ENCODE measurements around the gene TRIP12. TPM values are rescaled to one million over a fixed set of nuclear protein-coding genes. Genes with fewer than 3 reads are reported as not detected.

Gene TRIP12
- total RNA-seq, 1 donor = 249 TPM

DNA sequence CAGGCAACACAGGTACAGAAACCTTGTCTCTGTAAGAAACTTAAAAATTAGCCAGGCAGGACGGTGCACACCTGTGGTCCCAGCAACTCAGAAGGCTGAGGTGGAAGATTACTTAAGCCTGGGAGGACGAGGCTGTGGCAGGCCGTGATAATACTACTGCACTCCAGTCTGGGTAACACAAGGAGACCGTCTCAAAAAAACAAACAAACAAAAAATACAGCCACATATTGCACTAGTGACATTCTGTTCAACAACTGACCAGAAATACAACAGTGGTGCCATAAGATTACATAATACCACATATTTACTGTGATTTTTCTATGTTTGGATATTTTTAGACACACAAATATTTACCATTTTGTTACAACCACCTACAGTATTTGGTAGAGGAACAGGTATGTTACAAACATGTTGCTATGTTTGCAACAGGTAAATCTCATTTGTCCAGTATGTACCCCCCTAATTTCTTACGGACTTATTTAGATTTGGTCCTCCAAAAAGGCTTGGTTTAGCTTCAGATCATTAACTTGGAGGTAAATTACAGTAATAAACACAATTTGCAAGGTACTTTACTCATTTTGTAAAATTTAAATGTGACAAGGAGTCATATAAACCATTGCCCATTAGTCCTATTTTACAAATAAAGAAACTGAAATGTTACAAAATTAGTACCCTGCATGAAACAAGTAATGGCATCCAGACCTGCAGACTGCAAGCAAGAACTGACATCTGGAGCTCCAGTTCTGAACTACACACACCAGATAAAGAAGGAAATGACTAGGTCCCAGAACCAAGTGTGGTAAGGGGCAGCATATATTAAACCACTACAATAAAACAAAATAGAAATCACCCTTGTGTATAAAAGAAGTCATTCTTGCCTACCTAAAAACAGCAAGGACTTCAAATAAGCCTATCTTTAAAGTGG, 36.8 kb downstream of the TRIP12 start:
- no peaks in the 10 kb centered on the region for H3K27me3 ChIP-seq (ENCODE audit: insufficient read depth, low read length)
- no peak overlapping the region for H3K4me2 ChIP-seq (ENCODE audit: insufficient read depth, low read length)
- no peaks in the 10 kb centered on the region for H3K36me3 ChIP-seq (ENCODE audit: insufficient read depth, low read length)
- H4K20me1 ChIP-seq (ENCODE audit: insufficient read depth, low read length) = peaks cover 44% of the 10 kb centered on the region
- H3K79me2 ChIP-seq (ENCODE audit: insufficient read depth, low read length) = peaks cover 99% of the 10 kb centered on the region
- DNase-seq (ENCODE audit: insufficient read length, low spot score, missing footprints) = no peak
- no peak overlapping the region for H3K4me3 ChIP-seq (ENCODE audit: insufficient read depth, low read length)
- no peak for TF ChIP-seq CTCF (IDR thresholded peaks at IDR 0.05; ENCODE audit: extremely low read depth, low read depth, low read length)
- H3K9me3 ChIP-seq (ENCODE audit: low read depth, low read length) = no peaks in the 10 kb centered on the region
- H3K4me1 ChIP-seq (ENCODE audit: insufficient read depth, low read length) = no peaks in the 10 kb centered on the region
- H2AFZ ChIP-seq (ENCODE audit: low read length) = no peak overlapping the region
- H3K27ac ChIP-seq (ENCODE audit: low read depth, low read length) = no peak overlapping the region

GRCh38 chr2:229882583-229882982, 39.2 kb downstream of the TRIP12 start:
- TF ChIP-seq CTCF (IDR thresholded peaks at IDR 0.05; ENCODE audit: extremely low read depth, low read depth, low read length) = no peak
- no peak overlapping the region for H3K27ac ChIP-seq (ENCODE audit: low read depth, low read length)
- H4K20me1 ChIP-seq (ENCODE audit: insufficient read depth, low read length) = peaks cover 38% of the 10 kb centered on the region
- H3K27me3 ChIP-seq (ENCODE audit: insufficient read depth, low read length) = no peaks in the 10 kb centered on the region
- no peaks in the 10 kb centered on the region for H3K4me1 ChIP-seq (ENCODE audit: insufficient read depth, low read length)
- H2AFZ ChIP-seq (ENCODE audit: low read length) = no peak overlapping the region
- H3K9me3 ChIP-seq (ENCODE audit: low read depth, low read length) = no peaks in the 10 kb centered on the region
- H3K79me2 ChIP-seq (ENCODE audit: insufficient read depth, low read length) = peaks cover 94% of the 10 kb centered on the region
- DNase-seq (ENCODE audit: insufficient read length, low spot score, missing footprints) = no peak
- H3K4me2 ChIP-seq (ENCODE audit: insufficient read depth, low read length) = no peak overlapping the region
- no peak overlapping the region for H3K4me3 ChIP-seq (ENCODE audit: insufficient read depth, low read length)
- peaks cover 20% of the 10 kb centered on the region for H3K36me3 ChIP-seq (ENCODE audit: insufficient read depth, low read length)

DNA sequence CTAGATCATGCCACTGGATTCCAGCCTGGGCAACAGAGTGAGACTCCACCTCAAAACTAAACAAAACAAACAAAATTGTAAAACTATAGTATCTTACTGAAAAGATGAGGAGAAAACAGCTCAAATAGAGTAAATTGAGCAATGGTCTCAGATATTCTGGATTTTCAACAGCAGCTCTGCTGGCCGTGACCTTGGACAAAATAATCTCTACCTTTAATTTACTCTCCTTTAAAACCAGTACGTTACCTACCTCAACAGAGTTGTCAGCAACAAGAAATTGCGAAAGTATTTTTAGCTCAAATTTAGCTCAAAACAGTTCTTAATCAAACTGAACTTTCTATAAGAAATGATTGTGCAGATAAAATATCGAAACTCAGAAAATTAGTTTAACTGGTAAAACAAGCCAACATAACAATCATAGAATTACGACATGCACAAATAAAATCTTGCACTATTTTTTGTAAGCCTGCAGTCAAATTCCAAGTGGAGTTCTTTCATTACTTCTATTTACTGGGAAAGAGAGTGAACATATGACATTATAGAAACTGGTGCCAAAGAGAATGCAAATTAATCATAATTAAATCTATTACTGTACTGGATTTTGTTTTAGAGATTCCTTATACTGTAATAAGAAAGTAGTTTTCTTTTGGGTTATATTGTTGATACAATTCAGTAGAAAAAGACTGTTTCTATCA, 40.8 kb downstream of the TRIP12 start:
- H4K20me1 ChIP-seq (ENCODE audit: insufficient read depth, low read length) = peaks cover 31% of the 10 kb centered on the region
- H3K9me3 ChIP-seq (ENCODE audit: low read depth, low read length) = no peaks in the 10 kb centered on the region
- H2AFZ ChIP-seq (ENCODE audit: low read length) = no peak overlapping the region
- H3K4me3 ChIP-seq (ENCODE audit: insufficient read depth, low read length) = no peak overlapping the region
- H3K27me3 ChIP-seq (ENCODE audit: insufficient read depth, low read length) = no peaks in the 10 kb centered on the region
- DNase-seq (ENCODE audit: insufficient read length, low spot score, missing footprints) = no peak
- peaks cover 29% of the 10 kb centered on the region for H3K36me3 ChIP-seq (ENCODE audit: insufficient read depth, low read length)
- peaks cover 93% of the 10 kb centered on the region for H3K79me2 ChIP-seq (ENCODE audit: insufficient read depth, low read length)
- H3K27ac ChIP-seq (ENCODE audit: low read depth, low read length) = no peak overlapping the region
- H3K4me1 ChIP-seq (ENCODE audit: insufficient read depth, low read length) = no peaks in the 10 kb centered on the region
- TF ChIP-seq CTCF (IDR thresholded peaks at IDR 0.05; ENCODE audit: extremely low read depth, low read depth, low read length) = no peak
- H3K4me2 ChIP-seq (ENCODE audit: insufficient read depth, low read length) = no peak overlapping the region

Data from osteoblast (primary cell).